CD4-positive, alpha-beta T cell treated with Interleukin-4 for 1 hour (primary cell): ENCODE data around the gene NBR1.
A peak's percentile ranks its signal among the peaks of the same experiment; 100 is the strongest.
"Not testable (repeated sequence)": the region's sequence is repeated elsewhere in the genome, so short reads cannot be mapped to it uniquely, and the experiment has no call there.

ENCODE experiments used
- DNase-seq, 2 donors: peaks; one replicate each; pipeline ENCODE4 v3.0.0-alpha.2; 2020 to 2022

Gene NBR1

GRCh38 chr17:43170766-43171585, at the start of gene NBR1:
TSS of gene NBR1 (plus strand) at chr17:43171214. CDS start at chr17:43175800, 4,586 bp downstream.
- DNase-seq, result peak; percentile 99

- DNase-seq, result peak; percentile 98
Measured at GRCh38 chr17:43125133-43125966, 45.7 kb upstream of the NBR1 start, which contains the start of gene BRCA1. TSS of gene BRCA1 (minus strand) at chr17:43125364. CDS start at chr17:43124096, 1,268 bp downstream.

- DNase-seq, result peak in 1 of 2 donors; percentile 18
Measured at GRCh38 chr17:43125967-43126910, 44.8 kb upstream of the NBR1 start.

- no peak for DNase-seq
Measured at GRCh38 chr17:43126911-43127290, 44.1 kb upstream of the NBR1 start.

GRCh38 chr17:43127333-43127876, 43.6 kb upstream of the NBR1 start:
- not testable (repeated sequence) for DNase-seq

GRCh38 chr17:43129671-43130010, 41.4 kb upstream of the NBR1 start:
- DNase-seq, result no peak

GRCh38 chr17:43132117-43132516, 38.9 kb upstream of the NBR1 start:
- DNase-seq, result no peak

- not testable (repeated sequence) for DNase-seq
Measured at GRCh38 chr17:43133439-43133838, 37.6 kb upstream of the NBR1 start.

- DNase-seq, result no peak
Measured at GRCh38 chr17:43134774-43135453, 36.1 kb upstream of the NBR1 start.

- no peak for DNase-seq
Measured at GRCh38 chr17:43135454-43135819, 35.6 kb upstream of the NBR1 start.

GRCh38 chr17:43136574-43136973, 34.4 kb upstream of the NBR1 start:
- DNase-seq, result not testable (repeated sequence)

GRCh38 chr17:43138531-43138930, 32.5 kb upstream of the NBR1 start:
- not testable (repeated sequence) for DNase-seq

- no peak for DNase-seq
Measured at GRCh38 chr17:43140396-43141332, 30.4 kb upstream of the NBR1 start.

- DNase-seq, result no peak
Measured at GRCh38 chr17:43142153-43142552, 28.9 kb upstream of the NBR1 start.

- DNase-seq, result no peak
Measured at GRCh38 chr17:43143201-43143600, 27.8 kb upstream of the NBR1 start.

- no peak for DNase-seq
Measured at GRCh38 chr17:43146649-43147048, 24.4 kb upstream of the NBR1 start.

GRCh38 chr17:43151880-43152456, 19.0 kb upstream of the NBR1 start:
- DNase-seq, result no peak

GRCh38 chr17:43153197-43153835, 17.7 kb upstream of the NBR1 start:
- not testable (repeated sequence) for DNase-seq

GRCh38 chr17:43155666-43156065, 15.3 kb upstream of the NBR1 start:
- no peak for DNase-seq

- DNase-seq, result not testable (repeated sequence)
Measured at GRCh38 chr17:43159232-43159631, 11.8 kb upstream of the NBR1 start.
